ENCODE measurements around the gene GRXCR1. TPM values are rescaled to one million over a fixed set of nuclear protein-coding genes. Genes with fewer than 3 reads are reported as not detected.
A peak's percentile ranks its signal among the peaks of the same experiment; 100 is the strongest.

The GRXCR1 gene
- total RNA-seq, 1 donor from 2014 or later: not detected

- Mint-ChIP-seq H3K27ac (ENCODE audit: unreplicated experiment) (no peak overlapping the region), H3K9me3 (no peaks in the 10 kb centered on the region)
- no peak for TF ChIP-seq CTCF (conservative IDR thresholded peaks at IDR 0.05)
Observed at GRCh38 chr4:42906891-42907759, 14.6 kb downstream of the GRXCR1 start.

GRCh38 chr4:42910459-42910858 is 17.9 kb downstream of the GRXCR1 start:
- peak overlapping the region; percentile 28 for H3K27ac Mint-ChIP-seq (ENCODE audit: unreplicated experiment)
- no peak for DNase-seq (ENCODE audit: low read depth, low spot score)
- TF ChIP-seq CTCF (conservative IDR thresholded peaks at IDR 0.05): no peak
- H3K36me3 Mint-ChIP-seq (ENCODE audit: low read depth): no peaks in the 10 kb centered on the region
- no peaks in the 10 kb centered on the region for H3K9me3 Mint-ChIP-seq
- H3K4me1 Mint-ChIP-seq: no peaks in the 10 kb centered on the region
- H3K27me3 Mint-ChIP-seq (ENCODE audit: low read depth): no peaks in the 10 kb centered on the region
- H3K4me3 Mint-ChIP-seq: no peak overlapping the region

More at GRCh38 chr4:42906891-42907759, 14.6 kb downstream of the GRXCR1 start:
- H3K4me3 Mint-ChIP-seq: no peak overlapping the region
- H3K27me3 Mint-ChIP-seq (ENCODE audit: low read depth): no peaks in the 10 kb centered on the region
- H3K4me1 Mint-ChIP-seq: no peaks in the 10 kb centered on the region
- no peak for DNase-seq (ENCODE audit: low read depth, low spot score)
- no peaks in the 10 kb centered on the region for H3K36me3 Mint-ChIP-seq (ENCODE audit: low read depth)

GRCh38 chr4:42914937-42915336 is 22.4 kb downstream of the GRXCR1 start:
- Mint-ChIP-seq H3K4me3 (no peak overlapping the region), H3K27me3 (ENCODE audit: low read depth) (peaks cover 7% of the 10 kb centered on the region)
- TF ChIP-seq CTCF (conservative IDR thresholded peaks at IDR 0.05): no peak

GRCh38 chr4:42915484-42915883 is 23.0 kb downstream of the GRXCR1 start:
- Mint-ChIP-seq H3K36me3 (ENCODE audit: low read depth) (no peaks in the 10 kb centered on the region), H3K4me1 (no peaks in the 10 kb centered on the region), H3K27ac (ENCODE audit: unreplicated experiment) (no peak overlapping the region), H3K4me3 (no peak overlapping the region), H3K9me3 (no peaks in the 10 kb centered on the region), H3K27me3 (ENCODE audit: low read depth) (peaks cover 7% of the 10 kb centered on the region)
- no peak for DNase-seq (ENCODE audit: low read depth, low spot score)
- no peak for TF ChIP-seq CTCF (conservative IDR thresholded peaks at IDR 0.05)

More at GRCh38 chr4:42914937-42915336, 22.4 kb downstream of the GRXCR1 start:
- Mint-ChIP-seq H3K9me3 (no peaks in the 10 kb centered on the region), H3K27ac (ENCODE audit: unreplicated experiment) (no peak overlapping the region), H3K4me1 (no peaks in the 10 kb centered on the region), H3K36me3 (ENCODE audit: low read depth) (no peaks in the 10 kb centered on the region)
- no peak for DNase-seq (ENCODE audit: low read depth, low spot score)

GRCh38 chr4:42917296-42917695 is 24.8 kb downstream of the GRXCR1 start:
- H3K4me3 Mint-ChIP-seq: no peak overlapping the region
- H3K27me3 Mint-ChIP-seq (ENCODE audit: low read depth): peaks cover 7% of the 10 kb centered on the region
- DNase-seq (ENCODE audit: low read depth, low spot score): no peak
- TF ChIP-seq CTCF (conservative IDR thresholded peaks at IDR 0.05): no peak
- H3K27ac Mint-ChIP-seq (ENCODE audit: unreplicated experiment): no peak overlapping the region
- no peaks in the 10 kb centered on the region for H3K9me3 Mint-ChIP-seq
- H3K4me1 Mint-ChIP-seq: no peaks in the 10 kb centered on the region
- no peaks in the 10 kb centered on the region for H3K36me3 Mint-ChIP-seq (ENCODE audit: low read depth)
